Spleen (tissue), 11 donors: ENCODE measurements around the gene ADAMTS14. TPM values are rescaled to one million over a fixed set of nuclear protein-coding genes. Genes with fewer than 3 reads are reported as not detected.

Experiments used
- DNase-seq: peaks from one replicate; pipeline ENCODE4 v3.0.0-alpha.2; 2020
- H3K27ac ChIP-seq, 8 donors: fragments of 200-600 bp; sonication (generic) in 7 of 8; 1 replicate in 4 of 8; 2 replicates in 4 of 8; pipeline versions ENCODE4 v1.5.0 to v1.8.0; 2016 to 2021; ENCODE audit warnings: inconsistent platforms in 4 of 8, mild to moderate bottlenecking in 4 of 8, moderate library complexity in 1 of 8
- H3K27me3 ChIP-seq, 7 donors: fragments of 200-600 bp; sonication (generic) in 6 of 7; replicated peaks in 1 of 7; 1 replicate in 4 of 7; 2 replicates in 3 of 7; pipeline versions ENCODE4 v1.5.0 to v1.8.0; 2016 to 2021; ENCODE audit warnings: inconsistent platforms in 3 of 7, mild to moderate bottlenecking in 1 of 7
- H3K36me3 ChIP-seq, 6 donors: fragments of 200-600 bp; sonication (generic) in 5 of 6; 1 replicate in 4 of 6; 2 replicates in 2 of 6; pipeline versions ENCODE4 v1.5.0 to v1.8.0; 2016 to 2021; ENCODE audit warnings: inconsistent platforms in 2 of 6
- H3K4me1 ChIP-seq, 6 donors: fragments of 200-600 bp; sonication (generic) in 5 of 6; 1 replicate in 3 of 6; 2 replicates in 3 of 6; pipeline versions ENCODE4 v1.5.0 to v1.8.0; 2016 to 2021; ENCODE audit warnings: inconsistent platforms in 3 of 6
- H3K4me3 ChIP-seq, 8 donors: fragments of 200-600 bp; sonication (generic) in 7 of 8; 1 replicate in 4 of 8; 2 replicates in 4 of 8; pipeline versions ENCODE4 v1.5.0 to v1.8.0; 2016 to 2021; ENCODE audit warnings: inconsistent platforms in 4 of 8, mild to moderate bottlenecking in 4 of 8, moderate library complexity in 2 of 8
- H3K9me3 ChIP-seq, 8 donors: fragments of 200-600 bp; sonication (generic) in 7 of 8; 1 replicate in 4 of 8; 2 replicates in 4 of 8; pipeline versions ENCODE4 v1.5.0 to v1.8.0; 2016 to 2021; ENCODE audit warnings: inconsistent platforms in 4 of 8
- POLR2A ChIP-seq, 3 donors: fragments of 450-650 bp; IDR thresholded peaks; one replicate each; pipeline ENCODE4 v1.5.1; 2017; ENCODE audit warnings: antibody characterized with exemption in 3 of 3, mild to moderate bottlenecking in 1 of 3
- POLR2AphosphoS5 ChIP-seq, 3 donors: sonication (generic); formaldehyde crosslinking; IDR thresholded peaks; one replicate each; pipeline ENCODE4 v1.5.1; 2017; ENCODE audit warnings: antibody characterized with exemption in 3 of 3
- WGBS, 5 donors: extraction: QIAGEN DNeasy Blood & Tissue Kit in 3 of 5; methylation state at CpG; one replicate each; pipeline versions ENCODE4 v1.1.5 to v1.1.7; 2013 to 2018; 5-methylcytosine and 5-hydroxymethylcytosine counted together
- intact Hi-C: fragments of 100-400 bp; cut with DNase I; formaldehyde crosslinking; loops from one replicate; pipeline ENCODE4 v1.15.0; 2023; ENCODE audit warnings: low total_unique reads
- polyA plus RNA-seq, 3 donors: library from polyadenylated mRNA; stranded (reverse); fragments of 200-250 nt; gene quantifications; one replicate each; pipeline ENCODE4 v1.2.1, GENCODE V29; 2013
- total RNA-seq, 7 donors: library from RNA; depleted of rRNA in 3 of 7; stranded (reverse); fragments of >200 nt in 3 of 7; fragmentation: NEBNext Ultra II Directional in 4 of 7; extraction: Animal tissue kit (Norgen Biotek cat#: 25700) in 4 of 7; gene quantifications; one replicate each; pipeline versions ENCODE4 v1.1.0 to v1.2.1, GENCODE V29; 2016 to 2021
- TF ChIP-seq, protein P1 (sequence below), 11 experiments: fragments of 200-600 bp in 7 of 11; fragments of 450-650 bp in 4 of 11; sonication (generic) in 4 of 11; IDR thresholded peaks in 8 of 11; conservative IDR thresholded peaks in 3 of 11; 1 replicate in 7 of 11; 2 replicates in 4 of 11; pipeline versions ENCODE4 v1.4.0 to v1.8.0; 2016 to 2021; ENCODE audit warnings: antibody characterized with exemption in 11 of 11, inconsistent platforms in 4 of 11, mild to moderate bottlenecking in 1 of 11
- donor health status: healthy with polysubstance abuse.
- donor health status: DM: no; HTN: no; CAD: no; lungs with moderate emphysema.
- donor health status: DM: no; HTN: no; CAD: no.
- donor health status: Bipolar disorder and iron deficiency.
- donor health status: healthy.
- donor health status: DM: no; HTN: no; CAD: no.
- donor health status: DM: yes; HTN: yes; CAD: no.

Gene ADAMTS14
- total and polyA plus RNA-seq, 10 donors = 0.09 to 1.2 (median 0.36) TPM

- no peaks in the 10 kb centered on the region for H3K36me3 ChIP-seq
- TF ChIP-seq, protein P1, sequence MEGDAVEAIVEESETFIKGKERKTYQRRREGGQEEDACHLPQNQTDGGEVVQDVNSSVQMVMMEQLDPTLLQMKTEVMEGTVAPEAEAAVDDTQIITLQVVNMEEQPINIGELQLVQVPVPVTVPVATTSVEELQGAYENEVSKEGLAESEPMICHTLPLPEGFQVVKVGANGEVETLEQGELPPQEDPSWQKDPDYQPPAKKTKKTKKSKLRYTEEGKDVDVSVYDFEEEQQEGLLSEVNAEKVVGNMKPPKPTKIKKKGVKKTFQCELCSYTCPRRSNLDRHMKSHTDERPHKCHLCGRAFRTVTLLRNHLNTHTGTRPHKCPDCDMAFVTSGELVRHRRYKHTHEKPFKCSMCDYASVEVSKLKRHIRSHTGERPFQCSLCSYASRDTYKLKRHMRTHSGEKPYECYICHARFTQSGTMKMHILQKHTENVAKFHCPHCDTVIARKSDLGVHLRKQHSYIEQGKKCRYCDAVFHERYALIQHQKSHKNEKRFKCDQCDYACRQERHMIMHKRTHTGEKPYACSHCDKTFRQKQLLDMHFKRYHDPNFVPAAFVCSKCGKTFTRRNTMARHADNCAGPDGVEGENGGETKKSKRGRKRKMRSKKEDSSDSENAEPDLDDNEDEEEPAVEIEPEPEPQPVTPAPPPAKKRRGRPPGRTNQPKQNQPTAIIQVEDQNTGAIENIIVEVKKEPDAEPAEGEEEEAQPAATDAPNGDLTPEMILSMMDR (IDR thresholded peaks at IDR 0.05 in 8 of 11, conservative IDR thresholded peaks at IDR 0.05 in 3 of 11) = no peak
- TF ChIP-seq POLR2A (IDR thresholded peaks at IDR 0.05) (no peak), POLR2AphosphoS5 (IDR thresholded peaks at IDR 0.05) (no peak)
- H3K9me3 ChIP-seq = no peaks in the 10 kb centered on the region
- intact Hi-C loops = no loop called here
- H3K27me3 ChIP-seq = peaks cover 0 to 3% (median 0%) of the 10 kb centered on the region in 7 donors
- no peak for DNase-seq
- H3K4me1 ChIP-seq = peaks cover 0 to under 1% (median 0%) of the 10 kb centered on the region in 6 donors
- WGBS, 5 donors = 44 to 59% (median 49%) methylated on average over 2 to 4 of the region's 4 CpGs
- no peak overlapping the region for H3K27ac ChIP-seq
- no peak overlapping the region for H3K4me3 ChIP-seq
Observed at GRCh38 chr10:70698211-70698610, 25.9 kb downstream of the ADAMTS14 start.

DNA sequence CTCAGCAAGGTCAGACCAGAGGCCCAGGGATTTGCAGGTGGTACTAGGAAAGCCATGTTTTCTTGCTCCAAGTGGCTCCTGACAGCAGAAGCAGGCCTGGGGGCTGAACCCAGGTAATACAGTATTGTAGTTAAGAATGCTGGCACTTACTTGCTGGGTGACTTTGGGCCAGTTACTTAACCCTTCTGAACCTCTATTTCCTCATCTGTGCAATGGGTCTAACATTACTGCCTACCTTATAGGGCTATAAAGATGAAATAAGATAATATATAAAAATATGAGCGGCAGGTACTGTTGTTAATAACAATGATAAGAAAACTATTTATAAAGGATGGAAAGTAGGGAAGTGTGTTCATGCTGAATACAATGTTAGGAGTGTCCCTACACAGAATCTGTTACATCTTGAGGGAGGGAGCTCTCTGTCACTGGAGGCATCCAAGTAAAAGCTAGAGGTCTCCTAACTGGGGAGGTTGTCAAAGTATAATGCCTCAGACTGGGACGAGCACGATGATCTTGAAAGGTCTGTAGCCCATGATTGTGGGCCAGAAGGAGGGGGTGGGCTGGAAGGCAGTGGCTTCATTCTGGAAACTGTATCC, 26.9 kb downstream of the ADAMTS14 start:
- peaks cover 0 to 3% (median 0%) of the 10 kb centered on the region in 7 donors for H3K27me3 ChIP-seq
- WGBS, 5 donors = 95 to 100% (median 96%) methylated on average over 3 of the region's 3 CpGs
- H3K4me1 ChIP-seq = no peaks in the 10 kb centered on the region
- intact Hi-C loops = no loop called here
- no peaks in the 10 kb centered on the region for H3K9me3 ChIP-seq
- H3K4me3 ChIP-seq = no peak overlapping the region
- no peak overlapping the region for H3K27ac ChIP-seq
- TF ChIP-seq, protein P1 (IDR thresholded peaks at IDR 0.05 in 8 of 11, conservative IDR thresholded peaks at IDR 0.05 in 3 of 11) = no peak
- no peak for TF ChIP-seq POLR2AphosphoS5 (IDR thresholded peaks at IDR 0.05)
- TF ChIP-seq POLR2A (IDR thresholded peaks at IDR 0.05) = no peak
- no peak for DNase-seq
- H3K36me3 ChIP-seq = no peaks in the 10 kb centered on the region

GRCh38 chr10:70699659-70700174, 27.4 kb downstream of the ADAMTS14 start:
- no peaks in the 10 kb centered on the region for H3K4me1 ChIP-seq
- 69 to 94% (median 89%) methylated on average over 6 to 10 of the region's 10 CpGs for WGBS, 5 donors
- intact Hi-C loops = no loop called here
- TF ChIP-seq POLR2AphosphoS5 (IDR thresholded peaks at IDR 0.05) = no peak
- no peak for TF ChIP-seq POLR2A (IDR thresholded peaks at IDR 0.05)
- TF ChIP-seq, protein P1 (IDR thresholded peaks at IDR 0.05 in 8 of 11, conservative IDR thresholded peaks at IDR 0.05 in 3 of 11) = no peak
- DNase-seq = no peak
- H3K9me3 ChIP-seq = no peaks in the 10 kb centered on the region
- no peak overlapping the region for H3K4me3 ChIP-seq
- H3K36me3 ChIP-seq = no peaks in the 10 kb centered on the region
- peaks cover 0 to 3% (median 0%) of the 10 kb centered on the region in 7 donors for H3K27me3 ChIP-seq
- no peak overlapping the region for H3K27ac ChIP-seq

DNA sequence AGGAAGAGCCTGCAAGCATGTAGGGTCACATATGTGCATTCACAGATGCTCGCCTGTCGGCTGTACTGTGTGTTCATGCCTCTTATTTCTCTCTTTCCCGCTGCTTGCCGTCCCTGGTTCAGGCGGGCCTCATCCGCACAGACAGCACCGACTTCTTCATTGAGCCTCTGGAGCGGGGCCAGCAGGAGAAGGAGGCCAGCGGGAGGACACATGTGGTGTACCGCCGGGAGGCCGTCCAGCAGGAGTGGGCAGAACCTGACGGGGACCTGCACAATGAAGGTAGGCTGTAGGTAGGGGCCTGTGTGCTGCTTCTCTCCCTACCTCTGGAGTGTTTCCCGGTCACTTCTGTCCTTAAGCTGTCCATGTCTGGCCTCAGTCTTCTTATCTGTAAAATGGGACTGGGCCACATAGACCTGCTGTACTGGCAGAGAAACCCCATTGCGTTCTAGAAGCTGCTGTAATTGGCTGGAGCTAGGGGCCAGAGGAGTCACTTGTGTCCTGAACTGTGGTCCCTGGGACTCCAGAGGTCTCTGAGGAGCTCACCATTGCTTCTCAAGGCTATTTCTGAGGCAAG, 30.0 kb downstream of the ADAMTS14 start:
- DNase-seq = no peak
- no peak for TF ChIP-seq POLR2A (IDR thresholded peaks at IDR 0.05)
- no peak for TF ChIP-seq POLR2AphosphoS5 (IDR thresholded peaks at IDR 0.05)
- TF ChIP-seq, protein P1 (IDR thresholded peaks at IDR 0.05 in 8 of 11, conservative IDR thresholded peaks at IDR 0.05 in 3 of 11) = no peak
- 91 to 97% (median 94%) methylated on average over 15 of the region's 15 CpGs for WGBS, 5 donors
- intact Hi-C loops = no loop called here
- Histone ChIP-seq H3K4me3 (no peak overlapping the region), H3K4me1 (no peaks in the 10 kb centered on the region), H3K27me3 (no peaks in the 10 kb centered on the region), H3K9me3 (no peaks in the 10 kb centered on the region), H3K36me3 (no peaks in the 10 kb centered on the region), H3K27ac (no peak overlapping the region)
